IMR-90 (cell line): ENCODE measurements around the gene DDIAS. TPM values are rescaled to one million over a fixed set of nuclear protein-coding genes. Genes with fewer than 3 reads are reported as not detected.
"Not testable (repeated sequence)": the region's sequence is repeated elsewhere in the genome, so short reads cannot be mapped to it uniquely, and the experiment has no call there.

ENCODE experiments used
- ATAC-seq: fragments of 200-7000 bp; cut with Tn5 transposase; 2 replicates; pipeline ENCODE4 v1.9.1; 2020; ENCODE audit warnings: low read depth, mild to moderate bottlenecking, moderate library complexity
- BruUV-seq: library from RNA; stranded (reverse); fragments of 400-500 nt; replicated peaks from 2 replicates; lab custom pipeline; 2021; lab: Mats Ljungman, UMichigan
- CTCF ChIA-PET: fragments of 300-600 bp; formaldehyde crosslinking; extraction: SDS; loops from one replicate; lab custom pipeline; 2021; ENCODE audit warnings: antibody characterized with exemption; lab: Yijun Ruan, JAX
- POLR2A ChIA-PET: fragments of 300-600 bp; sonication (Branson Sonifier 250); formaldehyde crosslinking; loops from one replicate; lab custom pipeline; 2022; ENCODE audit warnings: antibody characterized with exemption; ENCODE audit not compliant: unreplicated experiment; lab: Charles Lee
- DNase-seq: peaks from one replicate; pipeline ENCODE4 v3.0.0; 2013
- H2AFZ ChIP-seq: replicated peaks from 2 replicates; pipeline ENCODE3; 2013; ENCODE audit warnings: low read length, mild to moderate bottlenecking; ENCODE audit not compliant: poor library complexity
- H2AK5ac ChIP-seq: 2 replicates; pipeline ENCODE4 v1.6.1; 2013; ENCODE audit warnings: low read depth, low read length, inconsistent platforms
- H2AK9ac ChIP-seq: replicated peaks from 2 replicates; pipeline ENCODE3; 2013; ENCODE audit warnings: mild to moderate bottlenecking, low read depth, low read length, moderate library complexity; ENCODE audit not compliant: poor library complexity
- H2BK120ac ChIP-seq: 2 replicates; pipeline ENCODE4 v1.6.1; 2013; ENCODE audit warnings: low read depth, low read length, inconsistent platforms
- H2BK15ac ChIP-seq: 3 replicates; pipeline ENCODE4 v1.6.1; 2013; ENCODE audit warnings: low read depth, low read length, inconsistent platforms
- H2BK20ac ChIP-seq: 2 replicates; pipeline ENCODE4 v1.6.1; 2013; ENCODE audit warnings: low read depth, mild to moderate bottlenecking, inconsistent platforms, low read length, moderate library complexity
- H2BK5ac ChIP-seq: 2 replicates; pipeline ENCODE4 v1.6.1; 2013; ENCODE audit warnings: mild to moderate bottlenecking, low read depth, low read length, inconsistent platforms; ENCODE audit not compliant: poor library complexity, severe bottlenecking
- H3K14ac ChIP-seq: replicated peaks from 2 replicates; pipeline ENCODE4 v1.6.1; 2013; ENCODE audit warnings: low read depth, low read length, inconsistent platforms
- H3K18ac ChIP-seq: 2 replicates; pipeline ENCODE4 v1.6.1; 2013; ENCODE audit warnings: low read depth, low read length, control low read depth
- H3K23ac ChIP-seq: 2 replicates; pipeline ENCODE4 v1.6.1; 2013; ENCODE audit warnings: low read depth, low read length, inconsistent platforms
- H3K27ac ChIP-seq: 2 replicates; pipeline ENCODE4 v1.5.1; 2013; ENCODE audit warnings: mild to moderate bottlenecking, control low read depth, low read length; ENCODE audit not compliant: insufficient read depth
- H3K27me3 ChIP-seq: 2 replicates; pipeline ENCODE4 v1.6.1; 2013; ENCODE audit warnings: low read length; ENCODE audit not compliant: control insufficient read depth, insufficient read depth
- H3K36me3 ChIP-seq: 2 replicates; pipeline ENCODE4 v1.6.1; 2013; ENCODE audit warnings: low read length, mixed read lengths; ENCODE audit not compliant: control insufficient read depth, insufficient read depth
- H3K4ac ChIP-seq: 2 replicates; pipeline ENCODE4 v1.6.1; 2013; ENCODE audit warnings: low read depth, low read length, inconsistent platforms
- H3K4me1 ChIP-seq: 2 replicates; pipeline ENCODE4 v1.6.1; 2013; ENCODE audit warnings: low read length, mixed read lengths; ENCODE audit not compliant: control insufficient read depth, insufficient read depth
- H3K4me2 ChIP-seq: 2 replicates; pipeline ENCODE4 v1.6.1; 2013; ENCODE audit warnings: low read depth, mild to moderate bottlenecking, control low read depth, low read length, moderate library complexity
- H3K4me3 ChIP-seq: 2 replicates; pipeline ENCODE4 v1.5.1; 2013; ENCODE audit warnings: low read depth, mild to moderate bottlenecking, control low read depth, low read length, moderate library complexity; ENCODE audit not compliant: insufficient read depth
- H3K56ac ChIP-seq: 2 replicates; pipeline ENCODE4 v1.6.1; 2013; ENCODE audit warnings: low read length, inconsistent platforms; ENCODE audit not compliant: insufficient read depth; ENCODE audit errors: extremely low read depth
- H3K79me1 ChIP-seq, 2 experiments: 2 replicates each; pipeline ENCODE4 v1.6.1; 2013; ENCODE audit warnings: low read length in 2 of 2, inconsistent platforms in 1 of 2, low read depth in 1 of 2
- H3K9ac ChIP-seq: 2 replicates; pipeline ENCODE4 v1.6.1; 2013; ENCODE audit warnings: low read depth, low read length, control low read depth
- H3K9me1 ChIP-seq: 2 replicates; pipeline ENCODE4 v1.6.1; 2013; ENCODE audit warnings: low read length, inconsistent platforms; ENCODE audit not compliant: insufficient read depth
- H3K9me3 ChIP-seq: 2 replicates; pipeline ENCODE4 v1.6.1; 2013; ENCODE audit warnings: low read length; ENCODE audit not compliant: control insufficient read depth, insufficient read depth
- H4K20me1 ChIP-seq: 2 replicates; pipeline ENCODE4 v1.6.1; 2013; ENCODE audit warnings: low read length, inconsistent platforms; ENCODE audit not compliant: insufficient read depth
- H4K5ac ChIP-seq: 2 replicates; pipeline ENCODE4 v1.6.1; 2013; ENCODE audit warnings: mild to moderate bottlenecking, low read depth, low read length, control low read depth
- H4K8ac ChIP-seq, 2 experiments: 2 replicates each; pipeline ENCODE4 v1.6.1; 2013; ENCODE audit warnings: low read depth in 2 of 2, low read length in 2 of 2, control low read depth in 1 of 2, inconsistent platforms in 1 of 2
- H4K91ac ChIP-seq: 2 replicates; pipeline ENCODE4 v1.6.1; 2013; ENCODE audit warnings: low read depth, low read length, inconsistent platforms; ENCODE audit not compliant: insufficient read depth
- CHD1 ChIP-seq: IDR thresholded peaks from 2 replicates; pipeline ENCODE4 v1.6.1; 2012; ENCODE audit warnings: low read depth, low read length, improper control_type of control experiment
- MAZ ChIP-seq: IDR thresholded peaks from 2 replicates; pipeline ENCODE4 v1.6.1; 2012; ENCODE audit warnings: low read depth, mild to moderate bottlenecking, low read length, improper control_type of control experiment, moderate library complexity, borderline replicate concordance
- MXI1 ChIP-seq: IDR thresholded peaks from 2 replicates; pipeline ENCODE4 v1.6.1; 2012; ENCODE audit warnings: low read depth, mild to moderate bottlenecking, low read length, moderate library complexity, borderline replicate concordance
- POLR2A ChIP-seq: IDR thresholded peaks from 2 replicates; pipeline ENCODE4 v1.6.1; 2012; ENCODE audit warnings: mild to moderate bottlenecking, low read depth, low read length
- RCOR1 ChIP-seq: IDR thresholded peaks from 2 replicates; pipeline ENCODE4 v1.6.1; 2012; ENCODE audit warnings: mild to moderate bottlenecking, low read length, improper control_type of control experiment; ENCODE audit not compliant: insufficient replicate concordance
- USF2 ChIP-seq: fragments of 150-350 bp; IDR thresholded peaks from 2 replicates; pipeline ENCODE4 v1.6.1; 2017; ENCODE audit warnings: mild to moderate bottlenecking, antibody characterized with exemption, low read length, low read depth
- WGBS, 2 experiments: methylation state at CpG; one replicate each; pipeline versions ENCODE4 v1.1.5 to v1.1.7; 2013; ENCODE audit warnings: missing lambda C conversion rate in 2 of 2; ENCODE audit not compliant: insufficient read length in 1 of 2; ENCODE audit errors: extremely low coverage in 2 of 2; 5-methylcytosine and 5-hydroxymethylcytosine counted together
- dilution Hi-C: fragments of 300-500 bp; cut with HindIII; formaldehyde crosslinking; loops from one replicate; pipeline ENCODE4 v1.14.3; 2018; ENCODE audit warnings: low sequenced_read_pairs; ENCODE audit not compliant: unreplicated experiment
- in situ Hi-C: fragments of 300-500 bp; cut with MboI; formaldehyde crosslinking; loops from 3 replicates; pipeline ENCODE4 v1.14.3; 2019; ENCODE audit warnings: low sequenced_read_pairs, inconsistent platforms, mixed read lengths
- intact Hi-C: fragments of 100-400 bp; cut with micrococcal nuclease; formaldehyde crosslinking; loops from 2 replicates; pipeline ENCODE4 v1.10.0; 2022
- polyA plus RNA-seq, 3 experiments: library from polyadenylated mRNA; depleted of rRNA; stranded (reverse); fragments of >200 nt; gene quantifications; 2 replicates each; pipeline ENCODE4 v1.2.3, GENCODE V29; 2012; ENCODE audit warnings: low replicate concordance in 1 of 3
- total RNA-seq: library from RNA; depleted of rRNA; stranded (reverse); fragments of >200 nt; gene quantifications from 2 replicates; pipeline ENCODE4 v1.2.3, GENCODE V29; 2012

The DDIAS gene
- total and polyA plus RNA-seq, 2 of the 4 experiments (the other 2 are of a cell fraction) = 4.3 to 15.8 TPM

- no peak for TF ChIP-seq MAZ
These were observed 58.6 kb downstream of the DDIAS start (continued) for GRCh38 chr11:82959987-82960778.

GRCh38 chr11:82960779-82961143 is 59.2 kb downstream of the DDIAS start:
- H3K4me2 ChIP-seq = no peak overlapping the region
- no peak overlapping the region for H2BK5ac ChIP-seq
- H2AFZ ChIP-seq = no peak overlapping the region
- no peak for TF ChIP-seq USF2
- TF ChIP-seq MXI1 = no peak
- TF ChIP-seq RCOR1 = no peak
- no peak for TF ChIP-seq CHD1
- no peak for TF ChIP-seq POLR2A
- H4K5ac ChIP-seq = no peak overlapping the region
- no peak overlapping the region for H3K23ac ChIP-seq
- no peaks in the 10 kb centered on the region for H3K9me1 ChIP-seq
- in situ Hi-C loops = no loop called here
- BruUV-seq = no TSS peak
- no peak overlapping the region for H2BK20ac ChIP-seq
- ChIA-PET CTCF (no interaction called here), POLR2A (no interaction called here)
- no peak overlapping the region for H3K4me3 ChIP-seq
- ATAC-seq (no peak), DNase-seq (no peak)
- WGBS, 2 experiments = no CpG with 5 or more reads among the region's 2 CpGs
- H3K27ac ChIP-seq = no peak overlapping the region
- intact Hi-C loops = no loop called here
- H3K9me3 ChIP-seq = no peaks in the 10 kb centered on the region
- no peak overlapping the region for H2BK15ac ChIP-seq
- no peak overlapping the region for H4K8ac ChIP-seq
- H4K20me1 ChIP-seq = no peaks in the 10 kb centered on the region
- no peak overlapping the region for H4K91ac ChIP-seq
- dilution Hi-C loops = no loop called here
- H2AK9ac ChIP-seq = no peak overlapping the region
- H3K56ac ChIP-seq = no peak overlapping the region
- H3K27me3 ChIP-seq = no peaks in the 10 kb centered on the region
- H2BK120ac ChIP-seq = no peak overlapping the region
- no peak overlapping the region for H3K14ac ChIP-seq
- H2AK5ac ChIP-seq = no peak overlapping the region
- H3K18ac ChIP-seq = no peak overlapping the region
- 0 out of 2 replicates have a peak, but pooled peaks cover under 1% of the 10 kb centered on the region for H3K4me1 ChIP-seq
- no peaks in the 10 kb centered on the region for H3K36me3 ChIP-seq
- no peaks in the 10 kb centered on the region for H3K79me1 ChIP-seq
- H3K9ac ChIP-seq = no peak overlapping the region
- no peak overlapping the region for H3K4ac ChIP-seq

- H3K9me3 ChIP-seq, H3K27ac ChIP-seq, H2BK5ac ChIP-seq, H3K23ac ChIP-seq, DNase-seq, H4K8ac ChIP-seq, H3K9me1 ChIP-seq, H4K20me1 ChIP-seq, H4K5ac ChIP-seq, H3K14ac ChIP-seq, H3K27me3 ChIP-seq, in situ Hi-C loops, H2AK9ac ChIP-seq, POLR2A ChIA-PET, H2AK5ac ChIP-seq, H2BK20ac ChIP-seq, ATAC-seq, CTCF ChIA-PET, H3K18ac ChIP-seq, H3K4ac ChIP-seq, H3K4me2 ChIP-seq, H3K56ac ChIP-seq, H3K79me1 ChIP-seq, BruUV-seq, dilution Hi-C loops, H3K4me3 ChIP-seq, H2AFZ ChIP-seq, H2BK120ac ChIP-seq, intact Hi-C loops, H3K36me3 ChIP-seq, H2BK15ac ChIP-seq, H4K91ac ChIP-seq, H3K9ac ChIP-seq, H3K4me1 ChIP-seq: not testable (repeated sequence)
These were observed 60.5 kb downstream of the DDIAS start for GRCh38 chr11:82962021-82962420.
